ENCODE data around the gene ZFAND6.

Gene ZFAND6

GRCh38 chr15:80159811-80160569 is 100.5 kb downstream of the ZFAND6 start:
- peaks cover 1% of the 10 kb centered on the region for H3K9me3 ChIP-seq (ENCODE audit: low read length)
- no peak overlapping the region for H2AFZ ChIP-seq (ENCODE audit: low read depth, low read length)
- H3K27me3 ChIP-seq (ENCODE audit: insufficient read depth, low read length), result no peaks in the 10 kb centered on the region
- H3K4me1 ChIP-seq (ENCODE audit: insufficient read depth, low read length), result no peaks in the 10 kb centered on the region
- no peak overlapping the region for H3K4me3 ChIP-seq (ENCODE audit: low read length)
- H3K36me3 ChIP-seq (ENCODE audit: insufficient read depth, low read length), result peaks cover 6% of the 10 kb centered on the region

GRCh38 chr15:80160570-80161156 is 101.2 kb downstream of the ZFAND6 start:
- H2AFZ ChIP-seq (ENCODE audit: low read depth, low read length), result no peak overlapping the region
- no peaks in the 10 kb centered on the region for H3K4me1 ChIP-seq (ENCODE audit: insufficient read depth, low read length)
- no peak overlapping the region for H3K4me3 ChIP-seq (ENCODE audit: low read length)
- H3K27me3 ChIP-seq (ENCODE audit: insufficient read depth, low read length), result no peaks in the 10 kb centered on the region
- peaks cover 1% of the 10 kb centered on the region for H3K9me3 ChIP-seq (ENCODE audit: low read length)
- peaks cover 6% of the 10 kb centered on the region for H3K36me3 ChIP-seq (ENCODE audit: insufficient read depth, low read length)

GRCh38 chr15:80161468-80162016 is 102.1 kb downstream of the ZFAND6 start:
- peaks cover 6% of the 10 kb centered on the region for H3K36me3 ChIP-seq (ENCODE audit: insufficient read depth, low read length)
- no peak overlapping the region for H2AFZ ChIP-seq (ENCODE audit: low read depth, low read length)
- H3K9me3 ChIP-seq (ENCODE audit: low read length), result peaks cover 1% of the 10 kb centered on the region
- H3K4me1 ChIP-seq (ENCODE audit: insufficient read depth, low read length), result no peaks in the 10 kb centered on the region
- H3K4me3 ChIP-seq (ENCODE audit: low read length), result no peak overlapping the region
- H3K27me3 ChIP-seq (ENCODE audit: insufficient read depth, low read length), result no peaks in the 10 kb centered on the region

DNA sequence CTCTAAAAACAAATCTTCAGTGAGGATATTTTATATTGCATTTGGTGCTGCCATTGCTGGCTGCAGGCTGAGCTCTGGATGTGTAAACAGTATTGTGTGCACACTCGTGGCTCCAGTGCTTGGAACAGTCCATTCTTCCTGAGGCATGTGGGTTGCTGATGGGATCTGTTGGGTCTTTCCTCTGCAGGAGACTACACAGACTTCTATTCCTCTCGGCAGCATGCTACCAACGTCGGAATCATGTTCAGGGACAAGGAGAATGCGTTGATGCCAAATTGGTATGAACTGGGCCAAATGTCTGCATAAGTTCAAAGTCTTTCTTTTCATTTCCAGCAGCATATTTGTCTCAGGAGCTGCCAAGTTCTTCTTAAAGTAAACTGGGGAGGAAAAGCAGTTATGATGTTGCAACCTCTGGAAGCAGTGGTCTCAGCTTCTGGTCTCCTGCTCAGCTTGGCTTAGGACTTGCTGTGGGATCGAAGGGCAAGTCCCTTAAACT is 102.6 kb downstream of the ZFAND6 start:
- peaks cover 1% of the 10 kb centered on the region for H3K9me3 ChIP-seq (ENCODE audit: low read length)
- no peaks in the 10 kb centered on the region for H3K27me3 ChIP-seq (ENCODE audit: insufficient read depth, low read length)
- no peaks in the 10 kb centered on the region for H3K4me1 ChIP-seq (ENCODE audit: insufficient read depth, low read length)
- no peak overlapping the region for H3K4me3 ChIP-seq (ENCODE audit: low read length)
- H2AFZ ChIP-seq (ENCODE audit: low read depth, low read length), result no peak overlapping the region
- H3K36me3 ChIP-seq (ENCODE audit: insufficient read depth, low read length), result peaks cover 6% of the 10 kb centered on the region

DNA sequence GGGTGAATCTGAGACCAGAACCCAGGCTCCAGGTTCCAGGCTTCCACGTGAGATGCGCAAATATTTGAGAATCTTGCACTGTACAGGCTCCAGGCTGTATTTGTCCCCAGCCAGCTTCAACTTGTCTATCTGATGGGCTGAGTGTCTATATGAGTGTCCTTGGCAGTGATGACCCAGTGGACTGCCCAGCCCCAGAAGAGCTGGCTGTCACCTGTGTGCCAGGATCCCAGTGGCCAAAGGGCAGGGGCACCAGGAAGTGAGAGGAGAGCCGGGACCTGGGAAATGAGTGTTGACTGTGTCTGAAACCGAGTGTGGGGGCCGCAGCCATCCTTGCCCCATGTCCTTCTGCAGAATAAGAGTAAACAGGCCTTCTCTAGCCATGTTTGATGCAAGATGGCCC is 103.7 kb downstream of the ZFAND6 start:
- H3K36me3 ChIP-seq (ENCODE audit: insufficient read depth, low read length), result peaks cover 6% of the 10 kb centered on the region
- H2AFZ ChIP-seq (ENCODE audit: low read depth, low read length), result no peak overlapping the region
- H3K4me1 ChIP-seq (ENCODE audit: insufficient read depth, low read length), result no peaks in the 10 kb centered on the region
- H3K4me3 ChIP-seq (ENCODE audit: low read length), result no peak overlapping the region
- no peaks in the 10 kb centered on the region for H3K27me3 ChIP-seq (ENCODE audit: insufficient read depth, low read length)
- peaks cover 1% of the 10 kb centered on the region for H3K9me3 ChIP-seq (ENCODE audit: low read length)

DNA sequence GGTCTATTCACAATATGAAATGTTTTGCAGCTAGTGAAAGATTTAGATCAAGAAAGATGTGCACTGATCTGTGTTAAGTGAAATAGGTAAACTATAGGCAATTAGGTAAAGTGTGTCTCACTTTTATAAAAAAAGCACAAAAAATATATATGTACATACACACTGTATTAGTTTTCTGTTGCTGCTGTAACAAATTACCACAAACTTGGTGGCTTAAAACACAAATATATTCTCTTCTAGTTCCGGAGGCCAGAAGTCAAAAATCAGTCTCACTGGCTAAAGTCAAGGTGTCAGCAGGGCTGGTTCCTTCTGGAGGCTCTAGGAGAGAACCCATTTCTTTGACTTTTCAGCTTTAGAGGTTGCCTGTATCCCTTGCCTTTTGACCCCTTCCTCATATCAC is 104.4 kb downstream of the ZFAND6 start:
- peaks cover 4% of the 10 kb centered on the region for H3K9me3 ChIP-seq (ENCODE audit: low read length)
- H3K36me3 ChIP-seq (ENCODE audit: insufficient read depth, low read length), result peaks cover 10% of the 10 kb centered on the region
- H3K4me3 ChIP-seq (ENCODE audit: low read length), result no peak overlapping the region
- no peaks in the 10 kb centered on the region for H3K4me1 ChIP-seq (ENCODE audit: insufficient read depth, low read length)
- no peak overlapping the region for H2AFZ ChIP-seq (ENCODE audit: low read depth, low read length)
- no peaks in the 10 kb centered on the region for H3K27me3 ChIP-seq (ENCODE audit: insufficient read depth, low read length)

DNA sequence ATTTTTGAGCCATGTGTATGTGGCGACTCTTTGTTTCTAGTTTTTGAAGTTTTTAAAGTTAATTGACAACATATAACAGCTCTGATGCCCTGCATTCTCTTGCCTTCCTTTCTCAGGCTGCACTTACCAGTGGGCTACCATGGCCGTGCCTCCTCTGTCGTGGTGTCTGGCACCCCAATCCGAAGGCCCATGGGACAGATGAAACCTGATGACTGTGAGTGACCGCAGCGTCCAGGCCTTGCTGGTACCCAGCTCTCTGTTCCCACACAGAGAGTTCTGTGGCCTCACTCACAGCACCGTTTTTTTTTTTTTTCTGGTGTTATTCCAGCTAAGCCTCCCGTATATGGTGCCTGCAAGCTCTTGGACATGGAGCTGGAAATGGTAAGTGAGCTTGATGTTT is 108.5 kb downstream of the ZFAND6 start:
- Histone ChIP-seq H3K36me3 (ENCODE audit: insufficient read depth, low read length) (peaks cover 4% of the 10 kb centered on the region), H3K27me3 (ENCODE audit: insufficient read depth, low read length) (no peaks in the 10 kb centered on the region), H3K9me3 (ENCODE audit: low read length) (peaks cover 4% of the 10 kb centered on the region), H3K4me1 (ENCODE audit: insufficient read depth, low read length) (no peaks in the 10 kb centered on the region), H2AFZ (ENCODE audit: low read depth, low read length) (no peak overlapping the region), H3K4me3 (ENCODE audit: low read length) (no peak overlapping the region)

- Histone ChIP-seq H3K4me1 (ENCODE audit: insufficient read depth, low read length) (no peaks in the 10 kb centered on the region), H3K36me3 (ENCODE audit: insufficient read depth, low read length) (peaks cover 4% of the 10 kb centered on the region), H3K9me3 (ENCODE audit: low read length) (peaks cover 2% of the 10 kb centered on the region)
Observed at GRCh38 chr15:80168421-80168820, 108.9 kb downstream of the ZFAND6 start.

DNA sequence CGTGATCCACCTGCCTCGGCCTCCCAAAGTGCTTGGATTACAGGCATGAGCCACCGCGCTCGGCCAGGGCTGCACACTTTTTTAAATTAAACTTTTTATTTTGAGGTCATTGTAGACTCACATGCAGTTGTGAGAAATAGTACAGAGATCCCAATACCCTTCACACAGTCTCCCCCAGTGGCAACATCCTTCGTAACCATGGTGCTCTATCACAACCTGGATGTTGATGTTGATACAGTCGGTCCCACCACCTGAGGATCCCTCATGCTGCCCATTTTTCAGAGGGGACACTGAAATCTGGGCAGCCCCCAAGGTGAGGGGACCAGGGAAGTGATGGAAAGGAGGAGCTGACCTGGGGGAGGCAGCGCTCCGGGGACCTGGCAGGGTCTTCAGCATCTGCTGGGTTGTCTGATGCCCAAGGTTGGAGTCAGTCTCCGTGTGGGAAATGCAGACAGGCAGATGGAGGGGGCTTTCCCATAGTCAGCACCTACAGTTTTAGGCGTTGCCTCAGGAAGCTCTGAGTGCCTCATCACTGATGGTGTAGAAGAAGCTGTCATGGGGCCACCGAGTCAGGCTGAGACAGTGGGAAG is 110.4 kb downstream of the ZFAND6 start:
- Histone ChIP-seq H3K9me3 (ENCODE audit: low read length) (peaks cover 2% of the 10 kb centered on the region), H3K27me3 (ENCODE audit: insufficient read depth, low read length) (no peaks in the 10 kb centered on the region), H3K4me1 (ENCODE audit: insufficient read depth, low read length) (no peaks in the 10 kb centered on the region), H3K4me3 (ENCODE audit: low read length) (no peak overlapping the region), H2AFZ (ENCODE audit: low read depth, low read length) (no peak overlapping the region), H3K36me3 (ENCODE audit: insufficient read depth, low read length) (peaks cover 4% of the 10 kb centered on the region)

More at GRCh38 chr15:80168421-80168820, 108.9 kb downstream of the ZFAND6 start:
- Histone ChIP-seq H3K4me3 (ENCODE audit: low read length) (no peak overlapping the region), H2AFZ (ENCODE audit: low read depth, low read length) (no peak overlapping the region), H3K27me3 (ENCODE audit: insufficient read depth, low read length) (no peaks in the 10 kb centered on the region)

DNA sequence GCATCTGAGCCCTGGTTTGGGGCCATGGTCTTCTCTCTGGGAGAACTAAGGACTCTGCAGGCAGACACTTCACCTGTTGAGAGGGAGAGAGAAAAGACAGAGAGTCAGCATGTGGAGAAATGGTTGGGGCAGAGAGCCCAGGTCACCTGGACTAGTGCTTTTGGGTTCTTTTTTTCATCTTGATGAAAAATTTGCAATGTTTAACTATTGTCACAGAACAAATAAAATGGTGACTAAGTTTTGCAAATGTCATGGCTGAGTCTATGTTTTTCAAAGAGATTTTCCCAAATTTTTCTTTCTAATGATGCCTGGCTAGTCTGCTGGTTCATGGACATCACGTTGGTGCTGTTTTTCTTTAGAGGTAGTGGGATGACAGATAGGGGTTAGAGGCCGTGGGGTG is 111.1 kb downstream of the ZFAND6 start:
- H3K27me3 ChIP-seq (ENCODE audit: insufficient read depth, low read length), result no peaks in the 10 kb centered on the region
- peaks cover 2% of the 10 kb centered on the region for H3K9me3 ChIP-seq (ENCODE audit: low read length)
- H2AFZ ChIP-seq (ENCODE audit: low read depth, low read length), result no peak overlapping the region
- peaks cover 4% of the 10 kb centered on the region for H3K36me3 ChIP-seq (ENCODE audit: insufficient read depth, low read length)
- no peak overlapping the region for H3K4me3 ChIP-seq (ENCODE audit: low read length)
- no peaks in the 10 kb centered on the region for H3K4me1 ChIP-seq (ENCODE audit: insufficient read depth, low read length)

GRCh38 chr15:80171787-80172186 is 112.3 kb downstream of the ZFAND6 start:
- no peak overlapping the region for H2AFZ ChIP-seq (ENCODE audit: low read depth, low read length)
- H3K36me3 ChIP-seq (ENCODE audit: insufficient read depth, low read length), result peaks cover 4% of the 10 kb centered on the region
- no peaks in the 10 kb centered on the region for H3K4me1 ChIP-seq (ENCODE audit: insufficient read depth, low read length)
- H3K27me3 ChIP-seq (ENCODE audit: insufficient read depth, low read length), result no peaks in the 10 kb centered on the region
- no peak overlapping the region for H3K4me3 ChIP-seq (ENCODE audit: low read length)
- H3K9me3 ChIP-seq (ENCODE audit: low read length), result peaks cover 2% of the 10 kb centered on the region

DNA sequence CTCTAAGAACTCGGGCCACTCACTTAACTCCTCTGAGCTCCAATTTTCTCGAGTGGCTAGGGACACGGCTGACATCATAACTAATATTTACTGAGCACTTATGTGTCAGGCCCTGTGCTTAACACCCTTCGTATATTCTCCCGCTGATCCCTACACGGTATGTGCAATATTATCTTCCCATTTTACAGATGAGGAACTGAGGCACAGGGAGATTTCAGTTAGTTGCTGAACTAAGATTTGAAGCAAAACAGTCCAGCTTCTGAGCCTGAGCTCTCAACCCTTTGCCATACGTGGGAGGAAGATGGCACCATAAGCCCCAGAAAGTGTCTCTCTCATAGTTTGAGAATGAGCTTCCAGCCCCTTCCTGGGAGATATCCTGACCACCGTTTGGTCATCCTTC is 112.9 kb downstream of the ZFAND6 start:
- peaks cover 4% of the 10 kb centered on the region for H3K36me3 ChIP-seq (ENCODE audit: insufficient read depth, low read length)
- peaks cover 2% of the 10 kb centered on the region for H3K9me3 ChIP-seq (ENCODE audit: low read length)
- H3K27me3 ChIP-seq (ENCODE audit: insufficient read depth, low read length), result no peaks in the 10 kb centered on the region
- H2AFZ ChIP-seq (ENCODE audit: low read depth, low read length), result no peak overlapping the region
- H3K4me1 ChIP-seq (ENCODE audit: insufficient read depth, low read length), result no peaks in the 10 kb centered on the region
- H3K4me3 ChIP-seq (ENCODE audit: low read length), result no peak overlapping the region
